GM13976 (cell line): ENCODE data around the gene HSF2BP.
"Not testable (repeated sequence)": the region's sequence is repeated elsewhere in the genome, so short reads cannot be mapped to it uniquely, and the experiment has no call there.

Source experiments
- DNase-seq: peaks from one replicate; pipeline ENCODE4 v3.0.0; 2012; ENCODE audit warnings: low spot score
- CTCF ChIP-seq: IDR thresholded peaks from 2 replicates; pipeline ENCODE4 v1.5.1; 2012; ENCODE audit warnings: borderline replicate concordance, mild to moderate bottlenecking; ENCODE audit not compliant: insufficient read depth; ENCODE audit errors: extremely low read depth, missing control alignments, control extremely low read depth
- in situ Hi-C: fragments of 300-500 bp; cut with MboI; formaldehyde crosslinking; loops from one replicate; pipeline ENCODE4 v1.12.0; 2022; ENCODE audit warnings: low sequenced_read_pairs, mixed read lengths, inconsistent platforms; ENCODE audit not compliant: unreplicated experiment

Gene HSF2BP

GRCh38 chr21:43701936-43702784, 42.9 kb upstream of the HSF2BP start:
- no peak for TF ChIP-seq CTCF
- DNase-seq, result no peak
- in situ Hi-C loops, result no loop called here

GRCh38 chr21:43699933-43700599, 40.8 kb upstream of the HSF2BP start:
- no peak for DNase-seq
- TF ChIP-seq CTCF, result no peak
- in situ Hi-C loops, result no loop called here

- in situ Hi-C loops, DNase-seq: not testable (repeated sequence)
These were observed 40.1 kb upstream of the HSF2BP start for GRCh38 chr21:43699492-43699777.

- in situ Hi-C loops, result no loop called here
- TF ChIP-seq CTCF, result no peak
- no peak for DNase-seq
These were observed 38.7 kb upstream of the HSF2BP start for GRCh38 chr21:43697758-43698643.

GRCh38 chr21:43696214-43696613, 36.9 kb upstream of the HSF2BP start:
- TF ChIP-seq CTCF, result no peak
- DNase-seq, result no peak
- in situ Hi-C loops, result no loop called here

- in situ Hi-C loops, result no loop called here
- no peak for DNase-seq
- TF ChIP-seq CTCF, result no peak
These were observed 35.3 kb upstream of the HSF2BP start for GRCh38 chr21:43694437-43695079.

GRCh38 chr21:43693981-43694380, 34.7 kb upstream of the HSF2BP start:
- no peak for TF ChIP-seq CTCF
- DNase-seq, result no peak
- in situ Hi-C loops, result no loop called here
